Measurements from ENCODE around the gene TOB1. TPM values are rescaled to one million over a fixed set of nuclear protein-coding genes. Genes with fewer than 3 reads are reported as not detected.

TOB1 gene, protein sequence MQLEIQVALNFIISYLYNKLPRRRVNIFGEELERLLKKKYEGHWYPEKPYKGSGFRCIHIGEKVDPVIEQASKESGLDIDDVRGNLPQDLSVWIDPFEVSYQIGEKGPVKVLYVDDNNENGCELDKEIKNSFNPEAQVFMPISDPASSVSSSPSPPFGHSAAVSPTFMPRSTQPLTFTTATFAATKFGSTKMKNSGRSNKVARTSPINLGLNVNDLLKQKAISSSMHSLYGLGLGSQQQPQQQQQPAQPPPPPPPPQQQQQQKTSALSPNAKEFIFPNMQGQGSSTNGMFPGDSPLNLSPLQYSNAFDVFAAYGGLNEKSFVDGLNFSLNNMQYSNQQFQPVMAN
- 8.2 TPM for polyA plus RNA-seq

DNA sequence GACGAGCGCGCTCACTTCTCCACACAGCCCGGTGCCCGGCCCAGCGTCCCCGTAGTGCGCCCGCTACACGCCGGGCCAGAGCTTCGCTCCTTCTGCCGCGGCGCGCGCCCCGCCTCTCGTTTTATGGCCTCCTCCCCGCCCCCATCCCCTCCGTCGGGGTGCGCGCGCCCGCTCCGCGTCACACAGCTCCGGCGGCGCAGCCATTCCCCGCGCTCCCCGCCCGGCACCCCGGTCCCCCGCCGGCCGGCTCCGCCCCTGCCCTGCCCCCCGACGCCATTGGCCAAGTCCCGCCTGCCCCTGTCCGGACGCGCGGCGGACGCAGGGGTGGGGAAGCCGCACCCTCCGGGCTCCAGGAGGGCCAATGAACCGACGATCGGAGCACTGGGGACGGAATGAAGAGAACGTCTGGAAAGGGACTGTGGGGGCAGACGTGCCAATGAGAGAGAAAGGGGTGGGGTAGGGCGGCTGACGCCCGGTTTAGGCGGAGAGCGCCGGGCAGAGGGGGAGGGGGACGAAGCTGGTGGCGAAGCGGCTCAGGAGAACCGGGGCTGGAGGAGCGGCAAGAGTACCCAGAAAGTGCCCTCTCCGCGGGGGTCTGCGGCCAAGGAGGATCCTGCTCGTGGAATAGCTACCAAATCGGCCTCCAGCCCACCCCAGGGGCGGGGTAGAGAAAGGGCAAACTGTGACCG is at the start of gene TOB1:
TOB1 (minus strand) TSS at position 94 of the 689 bp plus-strand sequence. CDS start 2,337 bp downstream, outside the sequence.
- H3K4me1 Mint-ChIP-seq = peaks cover 28 to 30% (median 29%) of the 10 kb centered on the region in 3 donors
- peak within 1 kb of the TSS; percentile 92 to 100 (median 98) for H3K27ac Mint-ChIP-seq
- no peaks in the 10 kb centered on the region for H3K27me3 Mint-ChIP-seq
- H3K4me3 Mint-ChIP-seq = peak within 1 kb of the TSS; percentile 92 to 99 (median 98)
- peaks cover 2% of the 10 kb centered on the region for H3K36me3 Mint-ChIP-seq
- H3K9me3 Mint-ChIP-seq = no peaks in the 10 kb centered on the region

- Mint-ChIP-seq H3K27me3 (peaks cover 6% of the 10 kb centered on the region), H3K9me3 (no peaks in the 10 kb centered on the region), H3K36me3 (no peaks in the 10 kb centered on the region), H3K4me1 (peaks cover 8 to 13% (median 11%) of the 10 kb centered on the region in 3 donors), H3K4me3 (no peak overlapping the region), H3K27ac (peak overlapping the region in 1 of 3 donors; percentile 80)
Measured at GRCh38 chr17:50914505-50915063, 48.4 kb upstream of the TOB1 start.

GRCh38 chr17:50913120-50913519 is 47.0 kb upstream of the TOB1 start:
- Mint-ChIP-seq H3K9me3 (no peaks in the 10 kb centered on the region), H3K36me3 (no peaks in the 10 kb centered on the region), H3K4me1 (peaks cover 1 to 11% (median 9%) of the 10 kb centered on the region in 3 donors), H3K27ac (no peak overlapping the region), H3K4me3 (no peak overlapping the region), H3K27me3 (peaks cover 9% of the 10 kb centered on the region)

GRCh38 chr17:50911890-50912289 is 45.7 kb upstream of the TOB1 start:
- Mint-ChIP-seq H3K27me3 (peaks cover 6% of the 10 kb centered on the region), H3K27ac (peak overlapping the region in 1 of 3 donors; percentile 57), H3K4me1 (peaks cover 4 to 11% (median 8%) of the 10 kb centered on the region in 3 donors), H3K4me3 (no peak overlapping the region), H3K9me3 (no peaks in the 10 kb centered on the region), H3K36me3 (no peaks in the 10 kb centered on the region)

DNA sequence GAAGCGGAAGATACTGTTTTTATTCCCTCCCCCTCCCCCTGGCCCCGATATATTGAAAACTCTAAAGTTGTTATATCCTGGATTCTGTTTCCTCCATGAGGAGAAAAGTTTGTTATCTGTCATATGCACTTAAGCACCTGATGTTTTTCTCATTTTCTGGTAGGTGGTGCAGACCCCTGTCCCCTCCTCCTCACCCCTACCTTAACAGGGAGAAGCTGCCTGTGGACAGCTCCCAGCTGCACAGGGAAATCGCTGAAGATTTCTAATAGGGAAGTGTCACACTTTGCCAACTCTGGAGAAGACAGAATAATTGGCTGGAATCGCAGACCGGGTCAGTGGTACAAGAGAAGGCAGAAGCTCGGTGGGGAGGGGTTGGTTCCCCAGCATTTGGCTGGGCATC is 45.3 kb upstream of the TOB1 start:
- Mint-ChIP-seq H3K27ac (peak overlapping the region in 1 of 3 donors; percentile 57), H3K36me3 (no peaks in the 10 kb centered on the region), H3K9me3 (no peaks in the 10 kb centered on the region), H3K4me1 (peaks cover 4 to 11% (median 4%) of the 10 kb centered on the region in 3 donors), H3K27me3 (peaks cover 6% of the 10 kb centered on the region), H3K4me3 (peak overlapping the region in 1 of 4 donors; percentile 17)

- Mint-ChIP-seq H3K27me3 (peaks cover 6% of the 10 kb centered on the region), H3K9me3 (no peaks in the 10 kb centered on the region), H3K36me3 (no peaks in the 10 kb centered on the region), H3K4me1 (peaks cover 4 to 5% (median 4%) of the 10 kb centered on the region in 3 donors), H3K27ac (peak overlapping the region in 1 of 3 donors; percentile 82), H3K4me3 (peak overlapping the region in 1 of 4 donors; percentile 44)
Measured at GRCh38 chr17:50909765-50910605, 43.8 kb upstream of the TOB1 start.

DNA sequence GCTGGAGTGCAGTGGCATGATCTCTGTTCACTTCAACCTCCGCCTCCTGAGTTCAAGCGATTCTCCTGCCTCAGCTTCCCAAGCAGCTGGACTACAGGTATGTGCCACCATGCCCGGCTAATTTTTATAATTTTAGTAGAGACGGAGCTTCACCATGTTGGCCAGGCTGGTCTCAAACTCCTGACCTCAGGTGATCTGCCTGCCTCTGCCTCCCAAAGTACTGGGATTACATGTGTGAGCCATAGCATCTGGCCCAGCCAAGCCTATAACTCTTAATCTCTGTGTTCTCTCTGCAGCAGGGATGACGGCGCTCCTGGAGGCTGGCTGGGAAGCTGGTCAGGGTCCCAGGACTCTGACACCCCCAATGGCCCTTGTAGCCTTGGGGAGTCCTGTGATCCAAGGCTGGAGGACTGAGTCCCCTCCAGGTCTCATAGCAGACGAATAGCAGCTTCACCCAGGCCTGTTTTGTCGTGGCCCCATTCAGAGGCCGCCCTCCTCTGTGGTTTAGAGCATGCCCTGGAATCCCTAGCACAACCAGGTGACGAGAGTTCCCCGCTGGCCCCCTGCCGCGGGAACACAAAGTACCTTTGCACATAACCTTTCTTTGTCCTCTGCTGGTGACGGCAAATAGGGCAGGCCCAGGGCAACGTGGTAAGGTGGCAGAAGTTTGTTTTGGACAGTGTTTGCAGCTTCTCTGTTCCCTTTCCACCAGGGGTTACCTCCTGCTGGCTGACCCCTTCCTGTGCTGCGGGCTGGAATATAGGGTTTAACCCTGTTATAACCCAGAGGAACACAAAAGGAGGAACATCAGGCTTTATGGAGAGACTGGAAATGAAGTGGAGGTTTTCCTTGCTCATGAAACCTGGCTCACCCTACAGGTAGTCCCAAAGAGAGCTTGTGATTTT is 43.0 kb upstream of the TOB1 start:
- Mint-ChIP-seq H3K4me3 (no peak overlapping the region), H3K27me3 (peaks cover 6% of the 10 kb centered on the region), H3K9me3 (no peaks in the 10 kb centered on the region), H3K27ac (no peak overlapping the region), H3K36me3 (no peaks in the 10 kb centered on the region), H3K4me1 (peaks cover 5 to 8% (median 5%) of the 10 kb centered on the region in 3 donors)

DNA sequence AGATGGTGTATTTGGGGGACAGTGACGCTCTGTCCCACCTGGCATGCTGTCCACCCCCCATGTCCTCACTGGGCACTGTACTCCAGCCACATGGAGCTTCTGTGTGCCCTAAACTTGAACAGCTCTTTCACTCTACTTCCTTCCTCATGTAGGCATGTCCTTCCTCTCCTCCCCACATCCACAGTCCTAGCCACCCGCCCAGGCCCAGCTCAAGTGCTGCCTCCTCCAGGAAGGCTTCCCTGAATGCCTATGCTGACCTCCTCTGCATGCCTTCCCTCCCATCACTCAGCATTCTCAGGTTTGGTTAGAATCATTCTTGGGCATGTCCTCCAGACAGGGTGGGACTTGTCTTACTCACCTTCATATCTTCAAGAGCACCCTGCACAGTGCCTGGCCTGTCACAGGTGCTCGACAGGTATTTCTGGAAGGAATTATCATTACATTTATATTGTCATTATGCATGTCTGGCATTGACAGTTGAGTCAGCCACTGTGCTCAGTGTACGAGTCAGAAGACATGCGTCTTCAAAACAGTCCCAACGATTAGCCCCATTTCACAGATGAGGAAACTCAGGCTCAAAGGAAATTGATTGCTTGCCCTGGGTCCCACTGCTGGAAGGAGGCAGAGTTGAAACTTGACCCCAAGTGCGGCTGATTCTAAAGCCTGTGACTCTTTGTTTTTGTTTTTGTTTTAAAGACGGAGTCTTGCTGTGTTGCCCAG is 42.1 kb upstream of the TOB1 start:
- Mint-ChIP-seq H3K27ac (peak overlapping the region in 1 of 3 donors; percentile 77), H3K4me3 (no peak overlapping the region), H3K4me1 (peaks cover 9 to 14% (median 12%) of the 10 kb centered on the region in 3 donors), H3K27me3 (peaks cover 6% of the 10 kb centered on the region), H3K9me3 (no peaks in the 10 kb centered on the region), H3K36me3 (no peaks in the 10 kb centered on the region)

DNA sequence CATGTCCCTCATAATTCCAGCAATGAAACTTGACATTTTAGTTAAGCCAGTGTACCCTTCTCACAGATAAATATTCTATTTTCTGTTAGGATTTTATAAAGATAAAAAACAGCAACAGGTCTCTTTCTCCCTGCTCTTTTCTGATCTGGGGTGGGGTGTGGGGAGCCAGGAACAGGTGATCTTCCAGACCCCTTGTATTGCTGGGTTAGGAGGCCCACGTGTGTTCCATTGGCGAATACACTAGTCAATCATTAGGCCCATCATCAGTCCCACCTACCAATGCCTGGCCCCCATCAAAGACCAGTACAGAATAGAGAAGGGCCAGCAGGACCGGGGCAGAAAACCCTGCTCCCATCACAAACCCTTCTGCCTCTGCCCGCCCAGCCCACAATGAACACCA is 40.3 kb upstream of the TOB1 start:
- no peak overlapping the region for H3K4me3 Mint-ChIP-seq
- no peak overlapping the region for H3K27ac Mint-ChIP-seq
- H3K4me1 Mint-ChIP-seq = peaks cover 9 to 16% (median 14%) of the 10 kb centered on the region in 3 donors
- no peaks in the 10 kb centered on the region for H3K36me3 Mint-ChIP-seq
- H3K27me3 Mint-ChIP-seq = peaks cover 6% of the 10 kb centered on the region
- no peaks in the 10 kb centered on the region for H3K9me3 Mint-ChIP-seq

DNA sequence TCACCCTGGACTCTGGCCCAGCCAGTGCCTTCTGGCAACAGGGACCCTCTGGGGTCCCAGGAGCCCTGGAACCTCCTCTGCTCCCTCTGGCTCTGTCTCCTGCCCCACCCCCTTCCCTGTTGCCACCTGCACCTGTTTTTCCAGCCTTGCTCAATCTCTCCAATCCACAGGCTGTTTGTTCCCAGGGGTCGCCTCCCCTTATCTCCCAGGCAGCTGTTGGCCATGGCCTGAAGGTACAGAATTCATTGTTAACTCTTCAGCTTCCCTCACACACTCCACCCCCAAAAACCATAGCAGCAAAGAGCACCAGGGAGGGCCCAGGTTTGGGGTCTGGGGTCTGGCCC is 39.3 kb upstream of the TOB1 start:
- H3K27ac Mint-ChIP-seq = peak overlapping the region in 1 of 3 donors; percentile 8
- H3K27me3 Mint-ChIP-seq = peaks cover 8% of the 10 kb centered on the region
- no peak overlapping the region for H3K4me3 Mint-ChIP-seq
- H3K9me3 Mint-ChIP-seq = no peaks in the 10 kb centered on the region
- H3K4me1 Mint-ChIP-seq = peaks cover 8 to 14% (median 10%) of the 10 kb centered on the region in 3 donors
- H3K36me3 Mint-ChIP-seq = no peaks in the 10 kb centered on the region

- H3K4me3 Mint-ChIP-seq = peak overlapping the region in 1 of 4 donors; percentile 5
- peak overlapping the region in 1 of 3 donors; percentile 8 for H3K27ac Mint-ChIP-seq
- H3K4me1 Mint-ChIP-seq = peaks cover 5 to 14% (median 8%) of the 10 kb centered on the region in 3 donors
- no peaks in the 10 kb centered on the region for H3K9me3 Mint-ChIP-seq
- H3K27me3 Mint-ChIP-seq = peaks cover 6% of the 10 kb centered on the region
- H3K36me3 Mint-ChIP-seq = peaks cover 1% of the 10 kb centered on the region
Measured at GRCh38 chr17:50904518-50905459, 38.6 kb upstream of the TOB1 start.

Measured in IgD-negative memory B cell (primary cell).